Mesendoderm (in vitro differentiated cells): ENCODE data around the gene SNTG2.
"Not testable (repeated sequence)": the region's sequence is repeated elsewhere in the genome, so short reads cannot be mapped to it uniquely, and the experiment has no call there.

Source experiments
- DNase-seq: peaks from one replicate; pipeline ENCODE4 v3.0.0; 2013
- H2AK5ac ChIP-seq: 2 replicates; pipeline ENCODE4 v1.6.1; 2013; ENCODE audit warnings: low read length, inconsistent platforms
- H2BK120ac ChIP-seq: 2 replicates; pipeline ENCODE4 v1.6.1; 2013; ENCODE audit warnings: low read depth, mild to moderate bottlenecking, low read length, moderate library complexity, mixed read lengths
- H2BK15ac ChIP-seq: replicated peaks from 2 replicates; pipeline ENCODE4 v1.6.1; 2013; ENCODE audit warnings: low read depth, mild to moderate bottlenecking, moderate library complexity
- H2BK5ac ChIP-seq: 2 replicates; pipeline ENCODE4 v1.6.1; 2013; ENCODE audit warnings: low read length, inconsistent platforms
- H3K18ac ChIP-seq: 2 replicates; pipeline ENCODE4 v1.6.1; 2013; ENCODE audit warnings: mild to moderate bottlenecking, low read length, mixed read lengths
- H3K23ac ChIP-seq: one replicate; pipeline ENCODE4 v1.6.1; 2013; ENCODE audit warnings: low read length
- H3K27ac ChIP-seq: 2 replicates; pipeline ENCODE4 v1.5.1; 2013; ENCODE audit warnings: low read depth, mild to moderate bottlenecking, inconsistent platforms, low read length, moderate library complexity
- H3K27me3 ChIP-seq: 2 replicates; pipeline ENCODE4 v1.6.1; 2013; ENCODE audit warnings: low read length, control low read depth, mild to moderate bottlenecking, inconsistent platforms; ENCODE audit not compliant: insufficient read depth, poor library complexity
- H3K36me3 ChIP-seq: 2 replicates; pipeline ENCODE4 v1.6.1; 2013; ENCODE audit warnings: low read length, inconsistent platforms; ENCODE audit not compliant: control insufficient read depth, insufficient read depth
- H3K4ac ChIP-seq: one replicate; pipeline ENCODE4 v1.6.1; 2013; ENCODE audit warnings: low read depth, mild to moderate bottlenecking, low read length, moderate library complexity
- H3K4me1 ChIP-seq: 2 replicates; pipeline ENCODE4 v1.6.1; 2013; ENCODE audit warnings: low read depth, low read length, inconsistent platforms; ENCODE audit not compliant: control insufficient read depth
- H3K4me2 ChIP-seq: 2 replicates; pipeline ENCODE4 v1.6.1; 2013; ENCODE audit warnings: low read length
- H3K4me3 ChIP-seq: 2 replicates; pipeline ENCODE4 v1.5.1; 2013; ENCODE audit warnings: mild to moderate bottlenecking, low read length
- H3K56ac ChIP-seq: one replicate; pipeline ENCODE4 v1.6.1; 2013; ENCODE audit warnings: low read length
- H3K79me1 ChIP-seq: 2 replicates; pipeline ENCODE4 v1.6.1; 2013; ENCODE audit warnings: low read length, inconsistent platforms
- H3K79me2 ChIP-seq: 2 replicates; pipeline ENCODE4 v1.6.1; 2013; ENCODE audit warnings: mild to moderate bottlenecking, low read length; ENCODE audit not compliant: control insufficient read depth, insufficient read depth
- H3K9ac ChIP-seq: 2 replicates; pipeline ENCODE4 v1.6.1; 2013; ENCODE audit warnings: low read length, inconsistent platforms
- H4K5ac ChIP-seq: one replicate; pipeline ENCODE4 v1.6.1; 2013; ENCODE audit warnings: low read length
- H4K8ac ChIP-seq: one replicate; pipeline ENCODE4 v1.6.1; 2013; ENCODE audit warnings: low read depth, mild to moderate bottlenecking, control low read depth, low read length, moderate library complexity
- WGBS: extraction: QIAGEN DNeasy Blood & Tissue Kit; methylation state at CpG from one replicate; pipeline ENCODE4 v1.1.7; 2013; ENCODE audit warnings: low lambda C conversion rate, missing lambda C conversion rate; ENCODE audit not compliant: insufficient coverage; ENCODE audit errors: extremely low coverage; 5-methylcytosine and 5-hydroxymethylcytosine counted together

The SNTG2 gene

DNA sequence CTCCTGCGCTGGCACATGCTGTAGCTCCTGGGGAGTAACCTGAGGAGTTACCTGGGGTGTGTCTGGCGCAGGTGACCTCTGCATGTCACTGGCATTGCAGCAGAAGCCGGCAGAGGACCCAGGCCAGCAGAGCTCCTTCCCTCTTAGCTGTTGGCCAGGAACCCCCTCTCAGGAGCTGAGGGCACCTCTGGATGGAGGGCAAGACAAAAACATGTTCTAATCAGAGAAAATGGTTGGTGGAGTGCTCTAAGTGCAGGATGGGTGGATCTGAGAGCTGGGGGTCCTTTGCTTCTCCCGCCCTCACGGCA lies 44.9 kb upstream of the SNTG2 start:
- H3K79me2 ChIP-seq, result no peaks in the 10 kb centered on the region
- H3K23ac ChIP-seq, result no peak overlapping the region
- no peak overlapping the region for H2BK5ac ChIP-seq
- H3K4me1 ChIP-seq, result peaks cover 5% of the 10 kb centered on the region
- no peak overlapping the region for H3K4me3 ChIP-seq
- H3K27ac ChIP-seq, result no peak overlapping the region
- H2BK120ac ChIP-seq, result no peak overlapping the region
- no peak overlapping the region for H3K9ac ChIP-seq
- WGBS, result no CpG with 5 or more reads among the region's 5 CpGs
- H4K5ac ChIP-seq, result no peak overlapping the region
- no peaks in the 10 kb centered on the region for H3K27me3 ChIP-seq
- no peak overlapping the region for H2BK15ac ChIP-seq
- no peak overlapping the region for H2AK5ac ChIP-seq
- H3K79me1 ChIP-seq, result no peaks in the 10 kb centered on the region
- no peak overlapping the region for H3K4ac ChIP-seq
- H3K18ac ChIP-seq, result no peak overlapping the region
- H3K36me3 ChIP-seq, result no peaks in the 10 kb centered on the region
- H4K8ac ChIP-seq, result no peak overlapping the region
- DNase-seq, result no peak
- no peak overlapping the region for H3K56ac ChIP-seq
- H3K4me2 ChIP-seq, result no peak overlapping the region

DNA sequence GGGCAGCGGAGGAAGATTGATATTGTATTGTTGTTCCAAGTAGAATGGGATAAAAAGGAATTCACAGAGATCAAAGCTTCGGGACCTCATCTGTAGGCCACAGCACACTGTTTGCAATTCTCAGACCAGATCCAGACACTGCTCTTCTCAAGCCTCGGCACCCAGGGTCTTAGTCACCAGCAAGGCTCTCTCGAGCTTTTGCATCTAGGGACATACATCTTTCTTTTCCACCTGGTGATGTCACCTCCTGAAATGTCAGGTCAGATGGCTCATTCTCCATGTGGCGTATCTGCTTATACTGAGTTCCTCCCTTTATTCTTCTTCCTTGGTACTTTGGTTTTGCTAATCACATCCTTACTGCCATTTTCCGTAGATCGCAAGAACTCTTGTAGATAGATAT lies 42.9 kb upstream of the SNTG2 start:
- Histone ChIP-seq H3K36me3 (no peaks in the 10 kb centered on the region), H3K23ac (no peak overlapping the region), H2BK120ac (no peak overlapping the region), H3K79me2 (no peaks in the 10 kb centered on the region), H2BK5ac (no peak overlapping the region), H3K27ac (no peak overlapping the region), H3K4me1 (peaks cover 5% of the 10 kb centered on the region), H2BK15ac (no peak overlapping the region), H4K8ac (no peak overlapping the region), H3K18ac (no peak overlapping the region), H3K79me1 (no peaks in the 10 kb centered on the region), H3K4ac (no peak overlapping the region), H3K27me3 (no peaks in the 10 kb centered on the region), H3K56ac (no peak overlapping the region), H3K4me2 (no peak overlapping the region), H2AK5ac (no peak overlapping the region), H3K4me3 (no peak overlapping the region), H3K9ac (no peak overlapping the region), H4K5ac (no peak overlapping the region)
- no CpG with 5 or more reads among the region's 7 CpGs for WGBS
- peak; percentile 28 for DNase-seq

DNA sequence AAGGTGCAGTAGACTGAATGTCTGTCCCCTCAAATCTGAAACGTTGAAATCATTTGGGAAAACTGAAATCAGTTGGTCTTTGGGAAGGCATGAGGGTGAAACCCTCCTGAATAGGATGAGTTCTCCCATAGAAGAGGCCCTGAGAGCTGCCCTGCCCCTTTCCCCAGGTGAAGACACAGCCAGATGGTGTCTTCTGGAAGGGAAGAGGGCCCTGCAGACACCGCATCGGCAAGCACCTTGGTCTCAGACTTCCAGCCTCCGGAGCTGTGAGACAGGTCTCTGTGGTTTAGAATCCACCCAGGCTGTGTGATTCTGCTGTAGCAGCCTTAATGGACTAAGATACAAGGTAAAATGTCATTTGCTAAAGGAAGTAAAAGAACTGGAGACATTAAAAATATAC lies 42.1 kb upstream of the SNTG2 start:
- Histone ChIP-seq H3K36me3 (no peaks in the 10 kb centered on the region), H2BK120ac (no peak overlapping the region), H3K79me1 (no peaks in the 10 kb centered on the region), H3K27me3 (no peaks in the 10 kb centered on the region), H3K4me1 (peaks cover 5% of the 10 kb centered on the region), H3K56ac (no peak overlapping the region), H3K4ac (no peak overlapping the region), H2BK15ac (no peak overlapping the region), H3K27ac (no peak overlapping the region), H3K23ac (no peak overlapping the region), H3K4me3 (no peak overlapping the region), H4K8ac (no peak overlapping the region), H2BK5ac (no peak overlapping the region), H4K5ac (no peak overlapping the region), H2AK5ac (no peak overlapping the region), H3K18ac (no peak overlapping the region), H3K9ac (no peak overlapping the region), H3K79me2 (no peaks in the 10 kb centered on the region), H3K4me2 (no peak overlapping the region)
- WGBS, result no CpG with 5 or more reads among the region's 4 CpGs
- DNase-seq, result no peak

DNA sequence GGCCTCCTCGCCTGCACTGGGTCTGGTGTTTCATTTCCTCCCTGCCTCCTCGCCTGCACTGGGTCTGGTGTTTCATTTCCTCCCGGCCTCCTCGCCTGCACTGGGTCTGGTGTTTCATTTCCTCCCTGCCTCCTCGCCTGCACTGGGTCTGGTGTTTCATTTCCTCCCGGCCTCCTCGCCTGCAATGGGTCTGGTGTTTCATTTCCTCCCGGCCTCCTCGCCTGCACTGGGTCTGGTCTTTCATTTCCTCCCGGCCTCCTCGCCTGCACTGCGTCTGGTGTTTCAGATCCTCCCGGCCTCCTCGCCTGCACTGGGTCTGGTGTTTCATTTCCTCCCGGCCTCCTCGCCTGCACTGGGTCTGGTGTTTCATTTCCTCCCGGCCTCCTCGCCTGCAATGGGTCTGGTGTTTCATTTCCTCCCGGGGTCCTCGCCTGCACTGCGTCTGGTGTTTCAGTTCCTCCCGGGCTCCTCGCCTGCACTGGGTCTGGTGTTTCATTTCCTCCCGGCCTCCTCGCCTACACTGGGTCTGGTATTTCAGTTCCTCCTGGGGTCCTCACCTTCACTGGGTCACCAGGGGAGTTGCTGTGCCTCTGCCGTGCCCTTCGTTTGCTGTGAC lies 40.8 kb upstream of the SNTG2 start:
- no CpG with 5 or more reads among the region's 27 CpGs for WGBS
- not testable (repeated sequence) for H3K4me2 ChIP-seq, H4K5ac ChIP-seq, H3K56ac ChIP-seq, H3K4me3 ChIP-seq, H3K79me1 ChIP-seq, H2BK120ac ChIP-seq, H3K27me3 ChIP-seq, H3K79me2 ChIP-seq, H2AK5ac ChIP-seq, H3K9ac ChIP-seq, H3K23ac ChIP-seq, H2BK15ac ChIP-seq, H3K18ac ChIP-seq, H3K27ac ChIP-seq, H3K4ac ChIP-seq, H3K4me1 ChIP-seq, H3K36me3 ChIP-seq, H4K8ac ChIP-seq, H2BK5ac ChIP-seq, DNase-seq

DNA sequence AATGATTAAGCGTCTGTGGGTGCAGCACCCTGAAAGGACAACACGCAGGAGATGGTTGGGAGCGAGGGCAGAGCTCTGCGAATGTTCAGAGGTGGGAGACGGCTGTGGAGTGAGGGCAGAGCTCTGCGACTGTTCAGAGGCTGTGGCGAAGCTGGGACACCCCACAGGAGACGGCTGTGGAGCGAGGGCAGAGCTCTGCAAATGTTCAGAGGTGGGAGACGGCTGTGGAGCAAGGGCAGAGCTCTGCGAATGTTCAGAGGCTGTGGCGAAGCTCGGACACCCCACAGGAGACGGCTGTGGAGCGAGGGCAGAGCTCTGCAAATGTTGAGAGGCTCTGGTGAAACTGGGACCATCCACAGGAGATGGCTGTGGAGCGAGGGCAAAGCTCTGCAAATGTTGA lies 40.0 kb upstream of the SNTG2 start:
- Histone ChIP-seq H3K4me3 (no peak overlapping the region), H4K5ac (no peak overlapping the region), H4K8ac (no peak overlapping the region), H3K27ac (no peak overlapping the region), H3K18ac (no peak overlapping the region), H3K4ac (no peak overlapping the region), H3K79me1 (no peaks in the 10 kb centered on the region), H3K4me2 (no peak overlapping the region), H3K56ac (no peak overlapping the region), H3K79me2 (no peaks in the 10 kb centered on the region), H3K27me3 (no peaks in the 10 kb centered on the region), H2AK5ac (no peak overlapping the region), H3K9ac (no peak overlapping the region), H2BK120ac (no peak overlapping the region), H2BK5ac (no peak overlapping the region), H3K36me3 (no peaks in the 10 kb centered on the region), H3K23ac (no peak overlapping the region), H3K4me1 (no peaks in the 10 kb centered on the region), H2BK15ac (no peak overlapping the region)
- DNase-seq, result no peak
- WGBS, result no CpG with 5 or more reads among the region's 16 CpGs

DNA sequence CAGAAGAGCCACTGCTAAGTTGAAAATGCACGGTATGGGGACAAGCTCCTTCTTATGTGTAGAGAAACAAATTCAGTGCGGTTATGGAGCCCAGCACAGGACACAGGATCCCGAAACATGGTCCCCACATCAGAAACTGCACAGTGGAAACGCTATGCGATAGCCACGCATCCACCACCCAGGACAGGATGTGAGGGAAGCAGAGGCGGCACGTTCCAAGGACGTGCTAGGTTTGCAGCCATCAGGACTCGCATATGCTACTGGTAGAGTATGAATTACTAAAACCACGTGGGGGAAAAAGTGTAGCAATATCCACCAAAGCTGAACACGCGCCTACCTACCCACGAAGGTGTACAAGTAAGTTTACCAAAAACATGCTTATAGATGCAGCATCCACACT lies 34.7 kb upstream of the SNTG2 start:
- DNase-seq, result no peak
- no peak overlapping the region for H3K9ac ChIP-seq
- H3K36me3 ChIP-seq, result no peaks in the 10 kb centered on the region
- H2AK5ac ChIP-seq, result no peak overlapping the region
- H3K56ac ChIP-seq, result no peak overlapping the region
- no peaks in the 10 kb centered on the region for H3K27me3 ChIP-seq
- no peaks in the 10 kb centered on the region for H3K79me2 ChIP-seq
- no peak overlapping the region for H3K4me3 ChIP-seq
- H2BK120ac ChIP-seq, result no peak overlapping the region
- no peak overlapping the region for H3K4ac ChIP-seq
- H3K27ac ChIP-seq, result no peak overlapping the region
- no peak overlapping the region for H2BK5ac ChIP-seq
- H3K4me2 ChIP-seq, result no peak overlapping the region
- H3K18ac ChIP-seq, result no peak overlapping the region
- no peak overlapping the region for H4K8ac ChIP-seq
- H3K4me1 ChIP-seq, result no peaks in the 10 kb centered on the region
- H3K23ac ChIP-seq, result no peak overlapping the region
- no peak overlapping the region for H4K5ac ChIP-seq
- H3K79me1 ChIP-seq, result no peaks in the 10 kb centered on the region
- no CpG with 5 or more reads among the region's 14 CpGs for WGBS
- H2BK15ac ChIP-seq, result no peak overlapping the region
